Stimulated activated CD4-positive, alpha-beta T cell treated with anti-CD3 and anti-CD28 coated beads, Interleukin-2, amount 100 ng/mL, for 4 hours (primary cell): Measurements from ENCODE around the gene GLRX.

Source experiments
- DNase-seq: peaks from one replicate; pipeline ENCODE4 v3.0.0-alpha.2; 2020; ENCODE audit warnings: low read depth

GLRX gene

GRCh38 chr5:95780597-95780996 lies 41.9 kb downstream of the GLRX start:
- no peak for DNase-seq

GRCh38 chr5:95779611-95780010 lies 42.9 kb downstream of the GLRX start:
- no peak for DNase-seq

- no peak for DNase-seq
Measured at GRCh38 chr5:95778713-95779436, 43.7 kb downstream of the GLRX start.

GRCh38 chr5:95777441-95777840 lies 45.1 kb downstream of the GLRX start:
- DNase-seq = no peak

- no peak for DNase-seq
Measured at GRCh38 chr5:95773335-95774059, 49.0 kb downstream of the GLRX start.

GRCh38 chr5:95771892-95772291 lies 50.6 kb downstream of the GLRX start:
- DNase-seq = no peak

- no peak for DNase-seq
Measured at GRCh38 chr5:95770830-95771708, 51.5 kb downstream of the GLRX start.

GRCh38 chr5:95768731-95769130 lies 53.8 kb downstream of the GLRX start:
- DNase-seq = no peak

GRCh38 chr5:95763941-95764340 lies 58.6 kb downstream of the GLRX start:
- no peak for DNase-seq
